ENCODE measurements around the gene LPIN2.

Gene LPIN2

GRCh38 chr18:2966560-2966959, 46.4 kb downstream of the LPIN2 start:
- no peak overlapping the region for H3K4me3 ChIP-seq (ENCODE audit: low read length)
- DNase-seq (ENCODE audit: low read depth) = no peak
- TF ChIP-seq, protein P1, sequence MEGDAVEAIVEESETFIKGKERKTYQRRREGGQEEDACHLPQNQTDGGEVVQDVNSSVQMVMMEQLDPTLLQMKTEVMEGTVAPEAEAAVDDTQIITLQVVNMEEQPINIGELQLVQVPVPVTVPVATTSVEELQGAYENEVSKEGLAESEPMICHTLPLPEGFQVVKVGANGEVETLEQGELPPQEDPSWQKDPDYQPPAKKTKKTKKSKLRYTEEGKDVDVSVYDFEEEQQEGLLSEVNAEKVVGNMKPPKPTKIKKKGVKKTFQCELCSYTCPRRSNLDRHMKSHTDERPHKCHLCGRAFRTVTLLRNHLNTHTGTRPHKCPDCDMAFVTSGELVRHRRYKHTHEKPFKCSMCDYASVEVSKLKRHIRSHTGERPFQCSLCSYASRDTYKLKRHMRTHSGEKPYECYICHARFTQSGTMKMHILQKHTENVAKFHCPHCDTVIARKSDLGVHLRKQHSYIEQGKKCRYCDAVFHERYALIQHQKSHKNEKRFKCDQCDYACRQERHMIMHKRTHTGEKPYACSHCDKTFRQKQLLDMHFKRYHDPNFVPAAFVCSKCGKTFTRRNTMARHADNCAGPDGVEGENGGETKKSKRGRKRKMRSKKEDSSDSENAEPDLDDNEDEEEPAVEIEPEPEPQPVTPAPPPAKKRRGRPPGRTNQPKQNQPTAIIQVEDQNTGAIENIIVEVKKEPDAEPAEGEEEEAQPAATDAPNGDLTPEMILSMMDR (conservative IDR thresholded peaks at IDR 0.05; ENCODE audit: low read length) = no peak

DNA sequence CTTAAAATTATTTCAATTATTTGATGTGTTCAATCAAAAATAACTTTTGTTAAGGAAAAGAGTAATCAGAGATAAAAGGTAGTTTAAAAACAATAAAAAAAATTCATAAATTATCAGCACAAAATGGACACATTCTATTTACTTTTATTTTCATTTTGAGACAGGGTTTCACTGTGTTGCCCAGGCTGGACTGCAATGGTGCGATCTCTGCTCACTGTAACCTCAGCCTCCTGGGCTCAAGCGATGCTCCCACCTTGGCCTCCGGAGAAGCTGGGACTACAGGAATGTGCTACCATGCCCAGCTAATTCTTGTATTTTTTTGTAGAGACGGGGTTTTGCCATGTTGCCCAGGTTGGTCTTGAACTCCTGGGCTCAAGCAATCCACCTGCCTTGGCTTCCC, 47.1 kb downstream of the LPIN2 start:
- TF ChIP-seq, protein P1 (conservative IDR thresholded peaks at IDR 0.05; ENCODE audit: low read length) = no peak
- no peak for DNase-seq (ENCODE audit: low read depth)
- no peak overlapping the region for H3K4me3 ChIP-seq (ENCODE audit: low read length)

GRCh38 chr18:2964361-2965010, 48.5 kb downstream of the LPIN2 start:
- H3K4me3 ChIP-seq (ENCODE audit: low read length) = no peak overlapping the region
- peak; percentile 55 for DNase-seq (ENCODE audit: low read depth)
- TF ChIP-seq, protein P1 (conservative IDR thresholded peaks at IDR 0.05; ENCODE audit: low read length) = no peak

Measured in AG10803 (cell line).